ENCODE results near the gene RPL7A.

The RPL7A gene

GRCh38 chr9:133393399-133393798 lies 45.4 kb downstream of the RPL7A start:
- Histone ChIP-seq H3K9ac (ENCODE audit: low read depth, low read length) (no peak overlapping the region), H3K4me1 (ENCODE audit: insufficient read depth, low read length) (no peaks in the 10 kb centered on the region), H3K9me3 (ENCODE audit: insufficient read depth, low read depth, low read length) (no peaks in the 10 kb centered on the region), H3K36me3 (ENCODE audit: insufficient read depth, low read length) (no peaks in the 10 kb centered on the region), H3K4me3 (ENCODE audit: low read length) (no peak overlapping the region), H3K27ac (ENCODE audit: low read depth, low read length) (no peak overlapping the region), H3K27me3 (ENCODE audit: insufficient read depth, low read length) (no peaks in the 10 kb centered on the region)
- WGBS: 90% methylated on average over 3 of the region's 3 CpGs

DNA sequence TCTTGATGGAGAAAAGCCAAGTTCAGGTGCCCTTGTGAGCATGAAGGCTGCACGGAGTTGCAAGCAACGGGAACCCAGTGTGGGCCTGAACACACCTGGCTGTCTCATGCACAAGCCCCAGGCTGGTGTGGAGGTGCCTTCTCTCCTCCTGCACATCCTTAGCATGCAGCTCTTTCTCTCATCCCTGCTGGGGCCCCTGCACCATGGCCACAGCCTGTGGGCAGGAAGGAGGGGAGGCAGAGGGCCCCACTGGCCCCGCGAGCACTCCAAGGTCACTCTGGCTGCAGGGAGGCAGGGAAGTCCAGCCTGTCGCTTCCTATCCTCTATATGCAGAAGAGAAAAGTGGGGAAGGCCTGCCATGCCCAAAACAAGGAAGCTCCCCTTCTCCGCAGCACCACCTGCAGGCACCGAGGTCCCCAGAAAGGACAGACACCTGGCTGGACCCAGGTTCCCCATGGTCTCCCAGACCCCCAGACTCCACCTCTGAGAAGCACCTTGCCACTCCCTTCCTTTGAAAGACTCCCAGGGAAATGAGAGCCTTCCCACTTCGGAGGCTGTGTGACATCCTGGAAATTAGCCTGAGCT lies 46.8 kb downstream of the RPL7A start:
- Histone ChIP-seq H3K9me3 (ENCODE audit: insufficient read depth, low read depth, low read length) (no peaks in the 10 kb centered on the region), H3K27me3 (ENCODE audit: insufficient read depth, low read length) (no peaks in the 10 kb centered on the region), H3K9ac (ENCODE audit: low read depth, low read length) (no peak overlapping the region), H3K36me3 (ENCODE audit: insufficient read depth, low read length) (no peaks in the 10 kb centered on the region), H3K4me3 (ENCODE audit: low read length) (no peak overlapping the region), H3K27ac (ENCODE audit: low read depth, low read length) (no peak overlapping the region), H3K4me1 (ENCODE audit: insufficient read depth, low read length) (no peaks in the 10 kb centered on the region)
- 67% methylated on average over 8 of the region's 8 CpGs for WGBS

GRCh38 chr9:133396952-133397351 lies 48.9 kb downstream of the RPL7A start:
- H3K36me3 ChIP-seq (ENCODE audit: insufficient read depth, low read length): no peaks in the 10 kb centered on the region
- no peak overlapping the region for H3K27ac ChIP-seq (ENCODE audit: low read depth, low read length)
- H3K9ac ChIP-seq (ENCODE audit: low read depth, low read length): no peak overlapping the region
- no peaks in the 10 kb centered on the region for H3K9me3 ChIP-seq (ENCODE audit: insufficient read depth, low read depth, low read length)
- no peaks in the 10 kb centered on the region for H3K27me3 ChIP-seq (ENCODE audit: insufficient read depth, low read length)
- no peak overlapping the region for H3K4me3 ChIP-seq (ENCODE audit: low read length)
- 42% methylated on average over 14 of the region's 14 CpGs for WGBS
- no peaks in the 10 kb centered on the region for H3K4me1 ChIP-seq (ENCODE audit: insufficient read depth, low read length)

DNA sequence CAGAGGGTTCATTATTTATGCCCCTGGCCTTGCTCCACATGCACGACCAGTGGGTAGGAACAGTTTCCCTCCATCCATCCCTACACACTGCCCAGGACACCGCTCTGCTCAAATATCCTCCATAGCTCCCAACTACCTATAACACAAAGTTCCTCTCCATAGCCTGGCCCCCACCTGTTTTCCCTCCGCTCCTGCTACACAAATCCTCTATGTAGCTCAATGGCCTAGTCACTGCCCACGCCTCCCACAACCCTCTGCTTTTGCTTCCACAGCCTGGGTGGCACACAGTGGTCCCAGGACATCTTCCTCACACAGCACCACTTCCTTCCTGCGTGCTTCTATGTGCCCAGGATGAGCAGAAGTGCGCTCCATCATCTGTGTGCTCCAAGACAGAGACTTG lies 49.4 kb downstream of the RPL7A start:
- Histone ChIP-seq H3K27ac (ENCODE audit: low read depth, low read length) (no peak overlapping the region), H3K4me3 (ENCODE audit: low read length) (no peak overlapping the region), H3K4me1 (ENCODE audit: insufficient read depth, low read length) (no peaks in the 10 kb centered on the region), H3K36me3 (ENCODE audit: insufficient read depth, low read length) (no peaks in the 10 kb centered on the region), H3K9me3 (ENCODE audit: insufficient read depth, low read depth, low read length) (no peaks in the 10 kb centered on the region), H3K27me3 (ENCODE audit: insufficient read depth, low read length) (no peaks in the 10 kb centered on the region), H3K9ac (ENCODE audit: low read depth, low read length) (no peak overlapping the region)
- WGBS: 85% methylated on average over 6 of the region's 6 CpGs

- Histone ChIP-seq H3K9me3 (ENCODE audit: insufficient read depth, low read depth, low read length) (no peaks in the 10 kb centered on the region), H3K36me3 (ENCODE audit: insufficient read depth, low read length) (no peaks in the 10 kb centered on the region), H3K4me1 (ENCODE audit: insufficient read depth, low read length) (no peaks in the 10 kb centered on the region), H3K27me3 (ENCODE audit: insufficient read depth, low read length) (no peaks in the 10 kb centered on the region), H3K4me3 (ENCODE audit: low read length) (no peak overlapping the region), H3K27ac (ENCODE audit: low read depth, low read length) (no peak overlapping the region), H3K9ac (ENCODE audit: low read depth, low read length) (no peak overlapping the region)
- 79% methylated on average over 9 of the region's 9 CpGs for WGBS
Observed at GRCh38 chr9:133397895-133398294, 49.9 kb downstream of the RPL7A start.

DNA sequence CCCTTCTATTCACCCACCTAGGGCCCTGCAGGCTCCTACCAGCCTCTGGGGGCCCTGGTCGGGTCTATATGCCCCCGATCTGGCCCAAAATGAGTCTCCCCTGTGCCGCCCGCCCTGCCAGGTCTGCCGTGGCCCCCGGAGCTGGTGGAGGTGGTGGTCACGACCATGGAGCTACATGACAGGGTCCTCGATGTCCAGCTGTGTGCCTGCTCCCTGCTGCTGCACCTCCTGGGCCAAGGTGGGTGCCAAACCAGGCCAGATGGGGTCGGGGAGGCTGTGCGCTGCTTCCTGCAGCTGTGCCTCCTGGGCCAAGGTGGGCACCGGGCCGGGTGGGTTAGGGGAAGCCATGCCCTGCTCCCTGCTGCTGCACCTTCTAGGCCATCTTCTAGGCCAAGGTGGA lies 52.3 kb downstream of the RPL7A start:
- H3K27ac ChIP-seq (ENCODE audit: low read depth, low read length): no peak overlapping the region
- no peaks in the 10 kb centered on the region for H3K9me3 ChIP-seq (ENCODE audit: insufficient read depth, low read depth, low read length)
- no peaks in the 10 kb centered on the region for H3K4me1 ChIP-seq (ENCODE audit: insufficient read depth, low read length)
- 93% methylated on average over 12 of the region's 12 CpGs for WGBS
- no peaks in the 10 kb centered on the region for H3K27me3 ChIP-seq (ENCODE audit: insufficient read depth, low read length)
- peaks cover 8% of the 10 kb centered on the region for H3K36me3 ChIP-seq (ENCODE audit: insufficient read depth, low read length)
- no peak overlapping the region for H3K4me3 ChIP-seq (ENCODE audit: low read length)
- H3K9ac ChIP-seq (ENCODE audit: low read depth, low read length): no peak overlapping the region
